Stomach (tissue), 9 donors: ENCODE data around the gene MEIOSIN. TPM values are rescaled to one million over a fixed set of nuclear protein-coding genes. Genes with fewer than 3 reads are reported as not detected.

Experiments
- DNase-seq, 2 donors: peaks; one replicate each; pipeline versions ENCODE4 v3.0.0 to v3.0.0-alpha.2; 2013 to 2019
- H3K27ac ChIP-seq, 5 donors: fragments of 200-600 bp in 4 of 5; sonication (generic) in 4 of 5; one replicate each; pipeline ENCODE4 v1.5.1; 2013 to 2019; ENCODE audit warnings: mild to moderate bottlenecking in 1 of 5, moderate library complexity in 1 of 5
- H3K27me3 ChIP-seq, 3 donors: fragments of 200-600 bp; sonication (generic); one replicate each; pipeline ENCODE4 v1.5.1; 2017 to 2019; ENCODE audit warnings: mixed run types in 1 of 3
- H3K36me3 ChIP-seq, 4 donors: fragments of 200-600 bp; sonication (generic); 1 replicate in 3 of 4; 2 replicates in 1 of 4; pipeline ENCODE4 v1.5.1; 2016 to 2019
- H3K4me1 ChIP-seq, 4 donors: fragments of 200-600 bp; sonication (generic); one replicate each; pipeline ENCODE4 v1.5.1; 2016 to 2019
- H3K4me3 ChIP-seq, 4 donors: fragments of 200-600 bp; sonication (generic) in 3 of 4; one replicate each; pipeline ENCODE4 v1.5.1; 2016 to 2019; ENCODE audit warnings: mild to moderate bottlenecking in 1 of 4
- H3K9me3 ChIP-seq, 4 donors: fragments of 200-600 bp; sonication (generic); one replicate each; pipeline ENCODE4 v1.5.1; 2016 to 2019
- EP300 ChIP-seq: sonication (generic); formaldehyde crosslinking; IDR thresholded peaks from one replicate; pipeline ENCODE4 v1.6.1; 2017; ENCODE audit warnings: antibody characterized with exemption
- POLR2A ChIP-seq, 4 donors: fragments of 450-650 bp; IDR thresholded peaks; one replicate each; pipeline ENCODE4 v1.6.1; 2016; ENCODE audit warnings: antibody characterized with exemption in 4 of 4, control low read depth in 2 of 4, mild to moderate bottlenecking in 1 of 4, moderate library complexity in 1 of 4
- POLR2AphosphoS5 ChIP-seq, 3 donors: sonication (generic); formaldehyde crosslinking; IDR thresholded peaks; one replicate each; pipeline ENCODE4 v1.6.1; 2016; ENCODE audit warnings: antibody characterized with exemption in 3 of 3
- WGBS, 5 donors: extraction: QIAGEN DNeasy Blood & Tissue Kit in 3 of 5; methylation state at CpG; one replicate each; pipeline versions ENCODE4 v1.1.5 to v1.1.7; 2013 to 2018; 5-methylcytosine and 5-hydroxymethylcytosine counted together
- intact Hi-C: fragments of 100-400 bp; cut with DNase I; formaldehyde crosslinking; loops from one replicate; pipeline ENCODE4 v1.15.1; 2023; ENCODE audit warnings: low total_unique reads
- polyA plus RNA-seq, 3 donors: library from polyadenylated mRNA; stranded (reverse); fragments of 200-250 nt; gene quantifications; one replicate each; pipeline ENCODE4 v1.2.3, GENCODE V29; 2013
- total RNA-seq, 5 donors: library from RNA; depleted of rRNA; stranded (reverse); fragments of >200 nt; gene quantifications; one replicate each; pipeline versions ENCODE4 v1.1.0 to v1.2.3, GENCODE V29; 2014 to 2016
- TF ChIP-seq, protein P1 (sequence below), 7 experiments: fragments of 450-650 bp in 4 of 7; fragments of 200-600 bp in 3 of 7; sonication (generic) in 3 of 7; IDR thresholded peaks; one replicate each; pipeline ENCODE4 v1.5.1; 2016 to 2019; ENCODE audit warnings: antibody characterized with exemption in 7 of 7, control low read depth in 2 of 7, mild to moderate bottlenecking in 1 of 7
- donor health status: healthy with polysubstance abuse.
- donor health status: Bipolar disorder and iron deficiency.
- donor health status: healthy.

The MEIOSIN gene
- total and polyA plus RNA-seq, 8 donors: not detected

DNA sequence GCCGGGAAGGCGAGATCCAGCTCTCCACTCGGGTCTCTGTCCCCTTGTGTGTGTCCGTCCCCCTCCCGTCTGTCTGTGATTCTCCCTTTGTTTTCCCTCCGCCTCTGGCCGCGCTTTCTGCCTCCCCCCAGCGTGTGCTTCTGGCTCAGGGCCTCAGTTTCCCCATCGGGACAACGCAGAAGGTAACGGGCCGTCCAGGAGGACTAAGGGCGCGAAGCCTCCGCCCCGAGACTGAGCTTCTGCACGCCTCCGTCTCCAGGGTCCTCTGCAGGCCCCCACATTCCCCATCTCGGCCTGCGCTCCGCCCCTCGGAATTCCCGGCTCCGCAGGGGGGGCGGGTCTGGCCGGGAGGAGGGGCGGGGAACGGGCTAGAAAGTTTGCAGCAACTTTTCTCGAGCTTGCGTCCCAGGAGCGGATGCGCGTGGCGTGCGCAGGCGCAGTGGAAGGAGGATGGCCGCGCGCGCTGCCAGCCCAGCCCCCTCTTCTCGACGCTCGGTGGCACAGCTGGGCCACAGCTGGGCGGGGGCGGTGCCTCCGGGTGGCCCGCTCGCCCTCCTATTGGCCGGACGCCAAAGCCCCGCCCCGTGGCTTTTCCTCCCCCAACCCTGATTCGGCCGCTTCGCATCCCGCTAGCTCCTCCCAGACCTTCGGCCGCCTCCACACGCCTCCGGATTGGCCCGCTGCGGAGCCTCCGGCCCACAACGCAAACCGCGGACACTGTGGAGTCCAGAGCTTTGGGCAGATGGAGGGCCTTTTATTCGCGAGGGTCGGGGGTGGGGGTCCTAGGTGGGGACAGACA, 35.9 kb downstream of the MEIOSIN start, which contains the start of gene SIX5:
Gene SIX5 (minus strand): TSS at position 269 of the 799 bp plus-strand sequence. CDS start 408 bp downstream, outside the sequence.
- Histone ChIP-seq H3K36me3 (peaks cover 0 to 27% (median 10%) of the 10 kb centered on the region in 4 donors), H3K4me3 (peak within 1 kb of the TSS; percentile 61 to 85 (median 83)), H3K27ac (peak within 1 kb of the TSS; percentile 89 to 98 (median 97)), H3K4me1 (peaks cover 55 to 92% (median 77%) of the 10 kb centered on the region in 4 donors), H3K9me3 (no peaks in the 10 kb centered on the region), H3K27me3 (peaks cover 0 to 32% (median 0%) of the 10 kb centered on the region in 3 donors)
- 0% methylated on average over 56 to 70 of the region's 70 CpGs for WGBS, 5 donors
- TF ChIP-seq EP300 (peak; percentile 9), POLR2A (IDR thresholded peaks at IDR 0.05) (peak in 1 of 4 donors; percentile 56), POLR2AphosphoS5 (IDR thresholded peaks at IDR 0.05) (peak; percentile 82 to 97 (median 95))
- TF ChIP-seq, protein P1, sequence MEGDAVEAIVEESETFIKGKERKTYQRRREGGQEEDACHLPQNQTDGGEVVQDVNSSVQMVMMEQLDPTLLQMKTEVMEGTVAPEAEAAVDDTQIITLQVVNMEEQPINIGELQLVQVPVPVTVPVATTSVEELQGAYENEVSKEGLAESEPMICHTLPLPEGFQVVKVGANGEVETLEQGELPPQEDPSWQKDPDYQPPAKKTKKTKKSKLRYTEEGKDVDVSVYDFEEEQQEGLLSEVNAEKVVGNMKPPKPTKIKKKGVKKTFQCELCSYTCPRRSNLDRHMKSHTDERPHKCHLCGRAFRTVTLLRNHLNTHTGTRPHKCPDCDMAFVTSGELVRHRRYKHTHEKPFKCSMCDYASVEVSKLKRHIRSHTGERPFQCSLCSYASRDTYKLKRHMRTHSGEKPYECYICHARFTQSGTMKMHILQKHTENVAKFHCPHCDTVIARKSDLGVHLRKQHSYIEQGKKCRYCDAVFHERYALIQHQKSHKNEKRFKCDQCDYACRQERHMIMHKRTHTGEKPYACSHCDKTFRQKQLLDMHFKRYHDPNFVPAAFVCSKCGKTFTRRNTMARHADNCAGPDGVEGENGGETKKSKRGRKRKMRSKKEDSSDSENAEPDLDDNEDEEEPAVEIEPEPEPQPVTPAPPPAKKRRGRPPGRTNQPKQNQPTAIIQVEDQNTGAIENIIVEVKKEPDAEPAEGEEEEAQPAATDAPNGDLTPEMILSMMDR (IDR thresholded peaks at IDR 0.05): no peak
- intact Hi-C loops: no loop called here
- peak; percentile 99 for DNase-seq

DNA sequence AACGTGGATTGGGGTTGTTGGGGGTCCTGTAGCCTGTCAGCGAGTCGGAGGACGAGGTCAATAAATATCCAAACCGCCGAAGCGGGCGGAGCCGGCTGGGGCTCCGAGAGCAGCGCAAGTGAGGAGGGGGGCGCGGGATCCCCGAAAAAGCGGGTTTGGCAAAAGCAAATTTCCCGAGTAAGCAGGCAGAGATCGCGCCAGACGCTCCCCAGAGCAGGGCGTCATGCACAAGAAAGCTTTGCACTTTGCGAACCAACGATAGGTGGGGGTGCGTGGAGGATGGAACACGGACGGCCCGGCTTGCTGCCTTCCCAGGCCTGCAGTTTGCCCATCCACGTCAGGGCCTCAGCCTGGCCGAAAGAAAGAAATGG, 36.6 kb downstream of the MEIOSIN start:
- intact Hi-C loops: no loop called here
- peak in 1 of 2 donors; percentile 49 for DNase-seq
- Histone ChIP-seq H3K27me3 (peaks cover 0 to 32% (median 0%) of the 10 kb centered on the region in 3 donors), H3K9me3 (no peaks in the 10 kb centered on the region), H3K36me3 (peaks cover 3 to 33% (median 15%) of the 10 kb centered on the region in 4 donors), H3K27ac (peak overlapping the region; percentile 89 to 98 (median 97)), H3K4me1 (peaks cover 48 to 92% (median 70%) of the 10 kb centered on the region in 4 donors), H3K4me3 (peak overlapping the region; percentile 61 to 85 (median 83))
- WGBS, 5 donors: 0 to 1% (median 0%) methylated on average over 26 to 28 of the region's 28 CpGs
- TF ChIP-seq, protein P1 (IDR thresholded peaks at IDR 0.05): no peak
- no peak for TF ChIP-seq POLR2A (IDR thresholded peaks at IDR 0.05)
- no peak for TF ChIP-seq EP300
- no peak for TF ChIP-seq POLR2AphosphoS5 (IDR thresholded peaks at IDR 0.05)

DNA sequence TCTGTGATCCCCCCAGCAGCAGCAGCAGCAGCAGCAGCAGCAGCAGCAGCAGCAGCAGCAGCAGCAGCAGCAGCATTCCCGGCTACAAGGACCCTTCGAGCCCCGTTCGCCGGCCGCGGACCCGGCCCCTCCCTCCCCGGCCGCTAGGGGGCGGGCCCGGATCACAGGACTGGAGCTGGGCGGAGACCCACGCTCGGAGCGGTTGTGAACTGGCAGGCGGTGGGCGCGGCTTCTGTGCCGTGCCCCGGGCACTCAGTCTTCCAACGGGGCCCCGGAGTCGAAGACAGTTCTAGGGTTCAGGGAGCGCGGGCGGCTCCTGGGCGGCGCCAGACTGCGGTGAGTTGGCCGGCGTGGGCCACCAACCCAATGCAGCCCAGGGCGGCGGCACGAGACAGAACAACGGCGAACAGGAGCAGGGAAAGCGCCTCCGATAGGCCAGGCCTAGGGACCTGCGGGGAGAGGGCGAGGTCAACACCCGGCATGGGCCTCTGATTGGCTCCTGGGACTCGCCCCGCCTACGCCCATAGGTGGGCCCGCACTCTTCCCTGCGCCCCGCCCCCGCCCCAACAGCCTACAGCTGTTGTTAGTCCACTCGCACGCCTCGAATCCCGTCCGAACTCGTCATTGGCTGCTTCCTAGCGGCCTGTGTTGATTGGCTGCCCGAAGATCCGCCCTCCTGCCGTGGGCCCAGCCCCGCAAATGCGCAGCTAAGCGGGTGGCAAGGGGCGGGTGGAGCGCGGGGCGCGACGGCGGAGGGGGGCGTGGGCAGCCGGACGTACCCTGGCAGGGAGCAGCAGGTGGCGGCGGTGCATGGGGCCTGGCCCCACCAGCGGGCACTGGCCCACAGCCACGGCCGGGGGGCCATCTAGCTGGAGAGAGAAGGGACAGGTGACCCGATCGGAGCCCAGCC, 37.2 kb downstream of the MEIOSIN start:
- no peaks in the 10 kb centered on the region for H3K9me3 ChIP-seq
- DNase-seq: peak; percentile 98 to 99
- peaks cover 42 to 87% (median 64%) of the 10 kb centered on the region in 4 donors for H3K4me1 ChIP-seq
- intact Hi-C loops: no loop called here
- peaks cover 5 to 37% (median 18%) of the 10 kb centered on the region in 4 donors for H3K36me3 ChIP-seq
- H3K27me3 ChIP-seq: peaks cover 0 to 32% (median 0%) of the 10 kb centered on the region in 3 donors
- H3K27ac ChIP-seq: peak overlapping the region; percentile 89 to 98 (median 97)
- 1 to 4% (median 1%) methylated on average over 46 to 79 of the region's 79 CpGs for WGBS, 5 donors
- TF ChIP-seq POLR2A (IDR thresholded peaks at IDR 0.05) (peak in 1 of 4 donors; percentile 25), EP300 (no peak), POLR2AphosphoS5 (IDR thresholded peaks at IDR 0.05) (peak; percentile 54 to 82 (median 76))
- TF ChIP-seq, protein P1 (IDR thresholded peaks at IDR 0.05): peak in 6 of 7 experiments; percentile 76 to 99 (median 94)
- H3K4me3 ChIP-seq: peak overlapping the region; percentile 61 to 85 (median 83)
